AG04450 (cell line): ENCODE data around the gene TAF1D. TPM values are rescaled to one million over a fixed set of nuclear protein-coding genes. Genes with fewer than 3 reads are reported as not detected.

Experiments
- CTCF ChIA-PET: fragments of 300-600, 350-600 bp; formaldehyde crosslinking; extraction: SDS; loops from one replicate; lab custom pipeline; 2022; ENCODE audit warnings: antibody characterized with exemption, inconsistent platforms; lab: Charles Lee
- POLR2A ChIA-PET: fragments of 350-600 bp; formaldehyde crosslinking; extraction: SDS; loops from one replicate; lab custom pipeline; 2021; ENCODE audit warnings: antibody characterized with exemption, inconsistent platforms; lab: Yijun Ruan, JAX
- DNase-seq: peaks from one replicate; pipeline ENCODE4 v3.0.0-alpha.2; 2011; ENCODE audit warnings: low read depth, low spot score
- H3K27ac ChIP-seq: one replicate; pipeline ENCODE4 v1.5.1; 2012; ENCODE audit warnings: low read depth, low read length, control low read depth
- H3K27me3 ChIP-seq: one replicate; pipeline ENCODE4 v1.6.0; 2012; ENCODE audit warnings: low read length; ENCODE audit not compliant: control insufficient read depth, insufficient read depth
- H3K4me3 ChIP-seq: 2 replicates; pipeline ENCODE4 v1.5.1; 2011; ENCODE audit warnings: mild to moderate bottlenecking, low read depth, low read length, control low read depth
- H3K9me3 ChIP-seq: 2 replicates; pipeline ENCODE4 v1.5.1; 2012; ENCODE audit warnings: low read length; ENCODE audit not compliant: control insufficient read depth, insufficient read depth
- polyA minus RNA-seq: library from RNA; depleted of rRNA, polyadenylated mRNA; stranded (reverse); fragments of >200 nt; gene quantifications from 2 replicates; pipeline ENCODE4 v1.2.3, GENCODE V29; 2011; rRNA and poly(A)+ RNA removed
- polyA plus RNA-seq: library from polyadenylated mRNA; depleted of rRNA; stranded (reverse); fragments of >200 nt; gene quantifications from 2 replicates; pipeline ENCODE4 v1.2.3, GENCODE V29; 2011; rRNA removed
- TF ChIP-seq, protein P1 (sequence below): IDR thresholded peaks from 2 replicates; pipeline ENCODE4 v1.5.1; 2011; ENCODE audit warnings: low read depth, low read length, control low read depth, inconsistent platforms

TAF1D gene, protein sequence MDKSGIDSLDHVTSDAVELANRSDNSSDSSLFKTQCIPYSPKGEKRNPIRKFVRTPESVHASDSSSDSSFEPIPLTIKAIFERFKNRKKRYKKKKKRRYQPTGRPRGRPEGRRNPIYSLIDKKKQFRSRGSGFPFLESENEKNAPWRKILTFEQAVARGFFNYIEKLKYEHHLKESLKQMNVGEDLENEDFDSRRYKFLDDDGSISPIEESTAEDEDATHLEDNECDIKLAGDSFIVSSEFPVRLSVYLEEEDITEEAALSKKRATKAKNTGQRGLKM
- polyA plus RNA-seq (106 and 151 TPM in 2 replicates), polyA minus RNA-seq (51.2 and 87.5 TPM in 2 replicates)

DNA sequence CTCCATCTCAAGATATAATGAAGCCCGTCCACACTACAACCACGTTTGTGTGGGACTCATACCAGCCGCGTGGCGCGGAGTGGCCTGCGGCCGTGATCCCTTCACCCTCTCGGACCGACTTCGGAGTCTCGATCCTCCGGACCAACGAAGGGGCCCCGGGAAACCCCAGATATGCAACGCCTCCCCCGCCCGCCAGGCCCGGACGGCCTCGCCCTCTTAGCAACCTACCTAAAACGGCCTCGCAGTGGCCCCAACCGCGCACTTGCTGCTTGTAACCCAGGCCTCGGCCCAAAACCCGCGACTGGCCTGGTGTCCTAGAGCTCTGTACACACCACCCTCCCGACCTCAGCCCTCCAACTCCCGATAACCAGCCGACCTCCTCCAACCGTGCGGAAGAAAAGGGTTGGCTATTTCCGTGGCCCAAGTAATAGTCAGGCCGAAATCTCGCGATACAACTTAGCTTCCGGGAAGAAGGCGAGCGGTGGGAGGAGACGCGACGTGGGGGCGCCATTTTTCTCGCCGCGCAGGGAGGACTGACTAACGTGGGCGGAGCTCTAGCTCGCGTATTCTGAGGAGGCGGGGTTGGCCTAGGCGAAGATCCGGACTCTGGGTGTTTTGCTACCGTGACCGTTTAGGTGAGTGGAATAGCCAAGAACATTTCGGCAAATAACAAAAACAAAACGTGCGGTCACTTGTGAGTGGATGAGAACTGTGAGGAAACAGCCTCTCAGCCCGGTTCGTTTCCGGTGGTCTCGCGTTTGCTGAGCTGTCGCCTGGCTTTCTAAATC lies at the start of gene TAF1D, which contains the start of gene C11orf54:
TSS of gene TAF1D (minus strand) at position 402 of the 788 bp plus-strand sequence. CDS start 2,191 bp downstream, outside the sequence.
TSS of gene C11orf54 (plus strand) at position 579 of the 788 bp plus-strand sequence. CDS start 5,722 bp downstream, outside the sequence.
- peak within 1 kb of the TSS; percentile 96 for H3K27ac ChIP-seq
- CTCF ChIA-PET = interaction anchor here (0.8 to 1.6 kb wide), 4 partner anchors 14 to 153 kb away, joined by 3 to 4 read pairs (median 3); no protein-coding TSS in a partner anchor
- TF ChIP-seq, protein P1, sequence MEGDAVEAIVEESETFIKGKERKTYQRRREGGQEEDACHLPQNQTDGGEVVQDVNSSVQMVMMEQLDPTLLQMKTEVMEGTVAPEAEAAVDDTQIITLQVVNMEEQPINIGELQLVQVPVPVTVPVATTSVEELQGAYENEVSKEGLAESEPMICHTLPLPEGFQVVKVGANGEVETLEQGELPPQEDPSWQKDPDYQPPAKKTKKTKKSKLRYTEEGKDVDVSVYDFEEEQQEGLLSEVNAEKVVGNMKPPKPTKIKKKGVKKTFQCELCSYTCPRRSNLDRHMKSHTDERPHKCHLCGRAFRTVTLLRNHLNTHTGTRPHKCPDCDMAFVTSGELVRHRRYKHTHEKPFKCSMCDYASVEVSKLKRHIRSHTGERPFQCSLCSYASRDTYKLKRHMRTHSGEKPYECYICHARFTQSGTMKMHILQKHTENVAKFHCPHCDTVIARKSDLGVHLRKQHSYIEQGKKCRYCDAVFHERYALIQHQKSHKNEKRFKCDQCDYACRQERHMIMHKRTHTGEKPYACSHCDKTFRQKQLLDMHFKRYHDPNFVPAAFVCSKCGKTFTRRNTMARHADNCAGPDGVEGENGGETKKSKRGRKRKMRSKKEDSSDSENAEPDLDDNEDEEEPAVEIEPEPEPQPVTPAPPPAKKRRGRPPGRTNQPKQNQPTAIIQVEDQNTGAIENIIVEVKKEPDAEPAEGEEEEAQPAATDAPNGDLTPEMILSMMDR = no peak

DNA sequence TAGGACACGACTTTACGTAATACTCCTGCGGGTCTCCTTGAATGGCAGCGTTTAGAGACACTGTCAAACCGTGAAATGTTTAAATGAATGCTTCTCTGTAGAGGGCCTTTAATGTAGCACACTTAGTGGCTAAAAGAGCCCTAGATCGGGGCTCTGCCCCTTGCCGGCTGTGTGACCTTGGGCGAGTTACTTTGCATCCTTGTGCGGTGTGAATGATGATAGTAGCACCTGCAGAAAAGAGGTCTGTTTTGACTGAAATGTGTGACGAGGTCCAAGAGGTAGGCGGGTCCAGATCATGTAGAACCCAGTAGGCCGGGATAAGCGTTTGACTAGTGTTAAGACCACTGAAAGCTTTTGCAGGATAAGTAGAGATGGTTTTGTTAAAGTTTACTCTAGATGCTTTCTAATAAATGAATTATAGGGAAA lies 43.7 kb upstream of the TAF1D start:
- Histone ChIP-seq H3K27ac (peak overlapping the region; percentile 98), H3K4me3 (peak overlapping the region; percentile 100), H3K9me3 (no peaks in the 10 kb centered on the region; the same call in 1 of the 2 replicates), H3K27me3 (no peaks in the 10 kb centered on the region)
- CTCF ChIA-PET = interaction anchor here (0.6 to 1.1 kb wide), 3 partner anchors 9 to 720 kb away, joined by 3 to 6 read pairs (median 4); no protein-coding TSS in a partner anchor
- TF ChIP-seq, protein P1 = no peak
- POLR2A ChIA-PET = no interaction called here
- no peak for DNase-seq

More for the DNA sequence above, at the start of gene TAF1D, which contains the start of gene C11orf54:
- Histone ChIP-seq H3K9me3 (no peaks in the 10 kb centered on the region; the same call in 1 of the 2 replicates), H3K4me3 (peak within 1 kb of the TSS; percentile 74), H3K27me3 (no peaks in the 10 kb centered on the region)
- DNase-seq = peak; percentile 96
- POLR2A ChIA-PET = interaction anchor here (0.7 to 5.0 kb wide), 9 partner anchors 10 to 388 kb away, joined by 3 to 80 read pairs (median 5); partner anchors contain the start of genes MED17 and PANX1

GRCh38 chr11:93784145-93784934 lies 43.0 kb upstream of the TAF1D start, which contains the start of gene MED17:
TSS of gene MED17 (plus strand) at chr11:93784282. CDS start at chr11:93784514, 232 bp downstream.
- TF ChIP-seq, protein P1 = peak; percentile 57

GRCh38 chr11:93783765-93784144 lies 42.5 kb upstream of the TAF1D start:
- POLR2A ChIA-PET = interaction anchor here (0.6 to 1.4 kb wide), 9 partner anchors 11 to 1307 kb away, joined by 3 to 80 read pairs (median 3); partner anchors contain the start of genes C11orf54 and TAF1D
- peak overlapping the region; percentile 98 for H3K27ac ChIP-seq
- CTCF ChIA-PET = interaction anchor here (0.9 to 1.2 kb wide), 13 partner anchors 8 to 63 kb away, joined by 3 to 8 read pairs (median 4); no protein-coding TSS in a partner anchor
- TF ChIP-seq, protein P1 = no peak
- peak overlapping the region; percentile 100 for H3K4me3 ChIP-seq
- peak; percentile 1 for DNase-seq
- no peaks in the 10 kb centered on the region; the same call in 1 of the 2 replicates for H3K9me3 ChIP-seq
- H3K27me3 ChIP-seq = no peaks in the 10 kb centered on the region

More at GRCh38 chr11:93784145-93784934, 43.0 kb upstream of the TAF1D start, which contains the start of gene MED17:
- CTCF ChIA-PET = interaction anchor here (0.6 to 1.2 kb wide), 15 partner anchors 9 to 137 kb away, joined by 3 to 8 read pairs (median 4); no protein-coding TSS in a partner anchor
- peak; percentile 72 for DNase-seq
- H3K27me3 ChIP-seq = no peaks in the 10 kb centered on the region
- POLR2A ChIA-PET = interaction anchor here (0.5 to 1.4 kb wide), 10 partner anchors 12 to 1306 kb away, joined by 3 to 80 read pairs (median 3); partner anchors contain the start of genes C11orf54 and TAF1D
- peak within 1 kb of the TSS; percentile 98 for H3K27ac ChIP-seq
- peak within 1 kb of the TSS; percentile 100 for H3K4me3 ChIP-seq
- H3K9me3 ChIP-seq = no peaks in the 10 kb centered on the region; the same call in 1 of the 2 replicates
